ENCODE data around the gene SIK2. TPM values are rescaled to one million over a fixed set of nuclear protein-coding genes. Genes with fewer than 3 reads are reported as not detected.
"Not testable (repeated sequence)": the region's sequence is repeated elsewhere in the genome, so short reads cannot be mapped to it uniquely, and the experiment has no call there.

SIK2 gene
- total and polyA plus RNA-seq, 2 donors from 2014 or later = 6.4 to 40.1 TPM

DNA sequence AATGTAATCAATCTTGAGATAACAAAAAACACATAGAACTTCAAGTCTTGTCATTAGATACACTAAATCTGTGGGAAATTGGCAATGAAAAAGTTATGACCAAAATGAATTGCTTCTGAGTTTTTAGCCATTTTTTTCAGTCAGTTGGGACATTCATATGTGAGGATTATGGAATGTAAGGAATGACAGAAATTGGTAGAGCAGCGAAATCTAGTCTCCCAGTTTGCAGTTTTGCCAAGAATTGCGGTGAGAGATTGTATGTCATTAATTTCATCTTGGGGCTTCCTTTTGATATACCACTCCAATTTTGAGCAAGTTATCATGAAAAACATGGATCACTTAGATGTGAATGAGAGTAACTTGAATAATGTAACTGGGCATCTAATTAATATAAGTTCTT lies 49.9 kb downstream of the SIK2 start:
- FAIRE-seq (no peak), DNase-seq (no peak)
- Histone ChIP-seq H3K4me1 (ENCODE audit: control insufficient read depth in 2 of 3, insufficient read depth in 2 of 3, low read depth in 1 of 3, low read length in 3 of 3) (no peaks in the 10 kb centered on the region), H3K4me3 (ENCODE audit: low read length in 3 of 3) (no peak overlapping the region), H3K27ac (ENCODE audit: low read depth in 2 of 2, low read length in 2 of 2) (no peak overlapping the region), H3K9ac (ENCODE audit: low read length in 3 of 3) (no peak overlapping the region), H3K9me3 (ENCODE audit: control insufficient read depth in 2 of 3, insufficient read depth in 1 of 3, low read length in 3 of 3) (peaks cover 0 to 2% (median 0%) of the 10 kb centered on the region in 3 donors), H3K36me3 (ENCODE audit: control insufficient read depth in 2 of 3, insufficient read depth in 3 of 3, low read length in 3 of 3) (peaks cover 0 to 7% (median 0%) of the 10 kb centered on the region in 3 donors), H3K27me3 (ENCODE audit: control insufficient read depth, insufficient read depth, low read length) (no peaks in the 10 kb centered on the region)
- TF ChIP-seq, protein P1, sequence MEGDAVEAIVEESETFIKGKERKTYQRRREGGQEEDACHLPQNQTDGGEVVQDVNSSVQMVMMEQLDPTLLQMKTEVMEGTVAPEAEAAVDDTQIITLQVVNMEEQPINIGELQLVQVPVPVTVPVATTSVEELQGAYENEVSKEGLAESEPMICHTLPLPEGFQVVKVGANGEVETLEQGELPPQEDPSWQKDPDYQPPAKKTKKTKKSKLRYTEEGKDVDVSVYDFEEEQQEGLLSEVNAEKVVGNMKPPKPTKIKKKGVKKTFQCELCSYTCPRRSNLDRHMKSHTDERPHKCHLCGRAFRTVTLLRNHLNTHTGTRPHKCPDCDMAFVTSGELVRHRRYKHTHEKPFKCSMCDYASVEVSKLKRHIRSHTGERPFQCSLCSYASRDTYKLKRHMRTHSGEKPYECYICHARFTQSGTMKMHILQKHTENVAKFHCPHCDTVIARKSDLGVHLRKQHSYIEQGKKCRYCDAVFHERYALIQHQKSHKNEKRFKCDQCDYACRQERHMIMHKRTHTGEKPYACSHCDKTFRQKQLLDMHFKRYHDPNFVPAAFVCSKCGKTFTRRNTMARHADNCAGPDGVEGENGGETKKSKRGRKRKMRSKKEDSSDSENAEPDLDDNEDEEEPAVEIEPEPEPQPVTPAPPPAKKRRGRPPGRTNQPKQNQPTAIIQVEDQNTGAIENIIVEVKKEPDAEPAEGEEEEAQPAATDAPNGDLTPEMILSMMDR (IDR thresholded peaks at IDR 0.05; ENCODE audit: borderline replicate concordance, extremely low read depth, insufficient read depth) = no peak
- intact Hi-C loops (cut with DNase I) = no loop called here

DNA sequence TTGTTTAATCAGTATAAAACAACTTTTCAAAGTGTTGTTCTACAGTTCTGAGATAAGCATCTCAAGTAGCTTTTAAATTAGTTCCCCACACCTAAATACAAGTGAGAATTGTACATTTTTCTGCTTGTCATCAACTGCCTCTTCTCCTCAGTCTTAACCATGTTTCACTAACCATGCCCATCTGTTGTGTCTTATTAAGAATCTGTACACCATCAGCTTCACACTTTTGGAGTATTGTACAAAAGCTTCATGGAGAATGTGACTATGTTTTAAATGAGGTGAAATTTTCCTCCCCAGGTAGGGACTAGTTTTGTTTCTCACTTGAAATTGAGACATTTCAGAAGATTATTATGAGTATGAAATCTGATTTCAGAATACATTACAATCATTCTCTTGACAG lies 52.4 kb downstream of the SIK2 start:
- no peak overlapping the region for H3K4me3 ChIP-seq (ENCODE audit: low read length in 3 of 3)
- no peaks in the 10 kb centered on the region for H3K4me1 ChIP-seq (ENCODE audit: control insufficient read depth in 2 of 3, insufficient read depth in 2 of 3, low read depth in 1 of 3, low read length in 3 of 3)
- FAIRE-seq (no peak), DNase-seq (no peak)
- H3K9me3 ChIP-seq (ENCODE audit: control insufficient read depth in 2 of 3, insufficient read depth in 1 of 3, low read length in 3 of 3) = peaks cover 0 to 2% (median 0%) of the 10 kb centered on the region in 3 donors
- TF ChIP-seq, protein P1 (IDR thresholded peaks at IDR 0.05; ENCODE audit: borderline replicate concordance, extremely low read depth, insufficient read depth) = no peak
- intact Hi-C loops (cut with DNase I) = no loop called here
- no peaks in the 10 kb centered on the region for H3K27me3 ChIP-seq (ENCODE audit: control insufficient read depth, insufficient read depth, low read length)
- H3K9ac ChIP-seq (ENCODE audit: low read length in 3 of 3) = no peak overlapping the region
- H3K27ac ChIP-seq (ENCODE audit: low read depth in 2 of 2, low read length in 2 of 2) = no peak overlapping the region
- peaks cover 0 to 7% (median 0%) of the 10 kb centered on the region in 3 donors for H3K36me3 ChIP-seq (ENCODE audit: control insufficient read depth in 2 of 3, insufficient read depth in 3 of 3, low read length in 3 of 3)

DNA sequence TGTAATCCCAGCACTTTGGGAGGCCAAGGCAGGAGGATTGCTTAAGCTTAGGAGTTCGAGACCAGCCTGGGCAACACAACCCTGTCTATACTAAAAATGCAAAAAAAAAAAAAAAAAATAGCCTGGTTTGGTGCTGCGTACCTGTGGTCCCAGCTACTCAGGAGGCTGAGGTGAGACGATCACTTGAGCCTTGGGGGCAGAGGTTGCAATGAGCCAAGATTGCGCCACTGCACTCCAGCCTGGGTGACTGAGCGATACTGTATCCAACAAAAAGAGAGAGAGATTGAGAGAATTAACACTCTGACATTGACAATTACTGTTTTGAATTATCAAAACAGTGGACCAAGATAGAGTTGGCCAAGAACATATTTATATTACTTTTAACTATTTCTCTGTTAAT lies 53.7 kb downstream of the SIK2 start:
- H3K9ac ChIP-seq (ENCODE audit: low read length in 3 of 3) = no peak overlapping the region
- no peaks in the 10 kb centered on the region for H3K27me3 ChIP-seq (ENCODE audit: control insufficient read depth, insufficient read depth, low read length)
- peaks cover 0 to 2% (median 0%) of the 10 kb centered on the region in 3 donors for H3K9me3 ChIP-seq (ENCODE audit: control insufficient read depth in 2 of 3, insufficient read depth in 1 of 3, low read length in 3 of 3)
- no peak overlapping the region for H3K4me3 ChIP-seq (ENCODE audit: low read length in 3 of 3)
- DNase-seq (no peak), FAIRE-seq (no peak)
- TF ChIP-seq, protein P1 (IDR thresholded peaks at IDR 0.05; ENCODE audit: borderline replicate concordance, extremely low read depth, insufficient read depth) = no peak
- peaks cover 0 to 8% (median 0%) of the 10 kb centered on the region in 3 donors for H3K36me3 ChIP-seq (ENCODE audit: control insufficient read depth in 2 of 3, insufficient read depth in 3 of 3, low read length in 3 of 3)
- intact Hi-C loops (cut with DNase I) = no loop called here
- no peaks in the 10 kb centered on the region for H3K4me1 ChIP-seq (ENCODE audit: control insufficient read depth in 2 of 3, insufficient read depth in 2 of 3, low read depth in 1 of 3, low read length in 3 of 3)
- H3K27ac ChIP-seq (ENCODE audit: low read depth in 2 of 2, low read length in 2 of 2) = no peak overlapping the region

DNA sequence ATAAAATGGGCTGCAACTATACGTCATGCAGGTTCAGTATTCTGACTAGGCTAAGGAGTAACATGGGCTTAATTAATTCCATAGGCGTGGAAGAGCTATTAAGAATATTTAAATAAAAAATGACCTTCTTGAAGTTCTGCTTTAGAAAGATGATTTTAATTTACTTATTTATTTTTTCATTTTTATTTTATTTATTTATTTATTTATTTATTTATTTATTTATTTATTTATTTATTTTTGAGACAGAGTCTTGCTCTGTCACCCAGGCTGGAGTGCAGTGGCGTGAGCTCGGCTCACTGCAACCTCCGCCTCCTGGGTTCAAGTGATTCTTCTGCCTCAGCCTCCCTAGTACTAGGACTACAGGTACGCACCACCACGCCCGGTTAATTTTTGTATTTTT lies 55.7 kb downstream of the SIK2 start:
- H3K36me3 ChIP-seq (ENCODE audit: control insufficient read depth in 2 of 3, insufficient read depth in 3 of 3, low read length in 3 of 3); H3K27ac ChIP-seq (ENCODE audit: low read depth in 2 of 2, low read length in 2 of 2); H3K9ac ChIP-seq (ENCODE audit: low read length in 3 of 3); H3K4me3 ChIP-seq (ENCODE audit: low read length in 3 of 3); H3K27me3 ChIP-seq (ENCODE audit: control insufficient read depth, insufficient read depth, low read length); H3K9me3 ChIP-seq (ENCODE audit: control insufficient read depth in 2 of 3, insufficient read depth in 1 of 3, low read length in 3 of 3); H3K4me1 ChIP-seq (ENCODE audit: control insufficient read depth in 2 of 3, insufficient read depth in 2 of 3, low read depth in 1 of 3, low read length in 3 of 3); DNase-seq; intact Hi-C loops (cut with DNase I); FAIRE-seq: not testable (repeated sequence)

DNA sequence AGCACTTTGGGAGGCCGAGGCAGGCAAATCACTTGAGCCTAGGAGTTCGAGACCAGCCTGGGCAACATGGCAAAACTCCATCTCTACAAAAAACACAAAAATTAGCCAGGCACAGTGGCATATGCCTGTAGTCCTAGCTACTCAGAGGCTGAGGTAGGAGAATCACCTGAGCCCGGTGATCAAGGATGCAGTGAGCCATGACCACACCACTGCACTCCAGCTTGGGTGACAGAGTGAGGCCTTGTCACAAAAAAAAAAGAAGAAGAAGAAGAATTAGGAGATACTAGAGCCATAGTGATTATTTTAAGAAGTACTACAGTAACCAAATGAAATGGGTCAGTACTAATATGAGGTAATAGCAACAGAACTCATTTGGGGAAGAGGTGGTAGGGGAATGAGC lies 56.2 kb downstream of the SIK2 start:
- H3K9me3 ChIP-seq (ENCODE audit: control insufficient read depth in 2 of 3, insufficient read depth in 1 of 3, low read length in 3 of 3); FAIRE-seq; DNase-seq; H3K4me1 ChIP-seq (ENCODE audit: control insufficient read depth in 2 of 3, insufficient read depth in 2 of 3, low read depth in 1 of 3, low read length in 3 of 3); H3K36me3 ChIP-seq (ENCODE audit: control insufficient read depth in 2 of 3, insufficient read depth in 3 of 3, low read length in 3 of 3); H3K27ac ChIP-seq (ENCODE audit: low read depth in 2 of 2, low read length in 2 of 2); H3K27me3 ChIP-seq (ENCODE audit: control insufficient read depth, insufficient read depth, low read length); H3K9ac ChIP-seq (ENCODE audit: low read length in 3 of 3); H3K4me3 ChIP-seq (ENCODE audit: low read length in 3 of 3); intact Hi-C loops (cut with DNase I): not testable (repeated sequence)

Data from kidney (tissue), 14 donors.